K562 (cell line): ENCODE data around the gene SCML2. TPM values are rescaled to one million over a fixed set of nuclear protein-coding genes. Genes with fewer than 3 reads are reported as not detected.
"Not testable (repeated sequence)": the region's sequence is repeated elsewhere in the genome, so short reads cannot be mapped to it uniquely, and the experiment has no call there.

Source experiments
- ATAC-seq: fragments of 200-7000 bp; cut with Tn5 transposase; 3 replicates; pipeline ENCODE4 v1.9.1; 2020; ENCODE audit warnings: moderate library complexity
- BruUV-seq: library from RNA; stranded (reverse); fragments of 400-500 nt; replicated peaks from 2 replicates; lab custom pipeline; 2021; lab: Mats Ljungman, UMichigan
- CTCF ChIA-PET: fragments of 300-600 bp; formaldehyde crosslinking; extraction: SDS; loops from one replicate; lab custom pipeline; 2021; ENCODE audit warnings: low intra/inter-chr PET ratio; lab: Yijun Ruan, JAX
- POLR2A ChIA-PET: fragments of 300-600, 350-650 bp; sonication (Branson Sonifier 250); formaldehyde crosslinking; extraction: SDS; loops from one replicate; lab custom pipeline; 2021; ENCODE audit warnings: antibody characterized with exemption, inconsistent platforms; lab: Yijun Ruan, JAX
- DNase-seq, 4 experiments: peaks; one replicate each; pipeline versions ENCODE4 v3.0.0 to v3.0.0-alpha.2; 2011 to 2018; ENCODE audit warnings: low spot score in 3 of 4, mixed read lengths in 3 of 4; ENCODE audit errors: extremely low read depth in 1 of 4
- FAIRE-seq: peaks from 2 replicates; lab custom pipeline; 2011; peaks lifted over from hg19 to GRCh38; lab: Jason Lieb, UNC
- H2AFZ ChIP-seq: 2 replicates; pipeline ENCODE4 v1.6.0; 2011; ENCODE audit warnings: low read depth, low read length, control low read depth, inconsistent platforms
- H3K27ac ChIP-seq: fragments of 200-600 bp; 3 replicates; pipeline ENCODE4 v1.8.0; 2011; ENCODE audit warnings: low read depth, mild to moderate bottlenecking, control low read depth, inconsistent platforms, low read length, moderate library complexity, mixed read lengths; ENCODE audit errors: extremely low read depth
- H3K27me3 ChIP-seq, 2 experiments: fragments of 300-600 bp in 1 of 2; 2 replicates in 1 of 2; 3 replicates in 1 of 2; pipeline versions ENCODE4 v1.6.0 to v1.8.0; 2011; ENCODE audit warnings: inconsistent platforms in 2 of 2, low read length in 2 of 2, mild to moderate bottlenecking in 1 of 2, mixed read lengths in 1 of 2, moderate library complexity in 1 of 2; ENCODE audit not compliant: control insufficient read depth in 2 of 2, insufficient read depth in 2 of 2
- H3K36me3 ChIP-seq: fragments of 300-600 bp; 3 replicates; pipeline ENCODE4 v1.8.0; 2011; ENCODE audit warnings: mild to moderate bottlenecking, low read length, inconsistent platforms; ENCODE audit not compliant: control insufficient read depth, insufficient read depth
- H3K4me1 ChIP-seq, 2 experiments: fragments of 200-600 bp in 1 of 2; replicated peaks in 1 of 2; 2 replicates in 1 of 2; 3 replicates in 1 of 2; pipeline versions ENCODE4 v1.5.1 to v1.8.0; 2011; ENCODE audit warnings: inconsistent platforms in 2 of 2, low read length in 2 of 2, mild to moderate bottlenecking in 1 of 2, mixed read lengths in 1 of 2, moderate library complexity in 1 of 2; ENCODE audit not compliant: control insufficient read depth in 2 of 2, insufficient read depth in 2 of 2
- H3K4me2 ChIP-seq: 2 replicates; pipeline ENCODE4 v1.6.1; 2011; ENCODE audit warnings: low read length, control low read depth, inconsistent platforms, mixed read lengths; ENCODE audit not compliant: insufficient read depth
- H3K4me3 ChIP-seq: fragments of 200-600 bp; sonication (generic), shearing (Covaris generic); 2 replicates; pipeline ENCODE4 v1.5.1; 2016; ENCODE audit warnings: control low read depth, inconsistent platforms
- H3K79me2 ChIP-seq: fragments of 200-600 bp; 3 replicates; pipeline ENCODE4 v1.8.0; 2011; ENCODE audit warnings: low read length, inconsistent platforms; ENCODE audit not compliant: control insufficient read depth, insufficient read depth
- H3K9ac ChIP-seq, 2 experiments: 2 replicates each; pipeline versions ENCODE4 v1.6.0 to v1.6.1; 2011; ENCODE audit warnings: low read depth in 2 of 2, low read length in 2 of 2, control low read depth in 1 of 2, inconsistent platforms in 1 of 2, mild to moderate bottlenecking in 1 of 2, mixed read lengths in 1 of 2; ENCODE audit not compliant: insufficient read depth in 1 of 2
- H3K9me1 ChIP-seq: one replicate; pipeline ENCODE4 v1.6.0; 2011; ENCODE audit warnings: inconsistent platforms, mild to moderate bottlenecking, low read length, moderate library complexity; ENCODE audit not compliant: control insufficient read depth, insufficient read depth
- H3K9me3 ChIP-seq: replicated peaks from 2 replicates; pipeline ENCODE4 v1.5.1; 2011; ENCODE audit warnings: low read depth, low read length, inconsistent platforms; ENCODE audit not compliant: control insufficient read depth, insufficient read depth
- H4K20me1 ChIP-seq: replicated peaks from 2 replicates; pipeline ENCODE4 v1.6.1; 2011; ENCODE audit warnings: low read length, inconsistent platforms, mixed read lengths; ENCODE audit not compliant: control insufficient read depth, insufficient read depth
- IFI16 ChIP-seq: fragments of 250-450 bp; sonication (Bioruptor Pico); IDR thresholded peaks from 2 replicates; pipeline ENCODE4 v2.1.2; 2022; ENCODE audit warnings: mild to moderate bottlenecking, inconsistent platforms
- WGBS: fragments of 100-300 bp; shearing (Covaris generic); methylation state at CpG from one replicate; pipeline ENCODE4 v1.1.6; 2016; ENCODE audit warnings: low coverage, mixed read lengths; ENCODE audit not compliant: insufficient coverage; ENCODE audit errors: missing lambda C conversion rate; 5-methylcytosine and 5-hydroxymethylcytosine counted together
- in situ Hi-C: fragments of 300-500 bp; cut with MboI; formaldehyde crosslinking; loops from 4 replicates; pipeline ENCODE4 v1.15.0; 2018; ENCODE audit warnings: inconsistent platforms, mixed read lengths
- intact Hi-C: fragments of 100-400 bp; cut with micrococcal nuclease; formaldehyde crosslinking; loops from 2 replicates; pipeline ENCODE4 v1.14.2; 2022
- polyA plus RNA-seq, 8 experiments: library from polyadenylated mRNA; depleted of rRNA in 4 of 8; stranded (reverse) in 5 of 8; unstranded in 3 of 8; fragments of >200 nt; fragmentation: Nextera tagmentation in 2 of 8; fragmentation: Illumina TruSeq in 1 of 8; extraction: Ambion mirVana in 2 of 8; extraction: Trizol in 1 of 8; gene quantifications; 2 replicates each; pipeline versions ENCODE4 v1.2.1 to v1.2.3, GENCODE V29; 2011 to 2014; ENCODE audit warnings: inconsistent platforms in 1 of 8, missing spikeins in 1 of 8
- total RNA-seq, 7 experiments: library from RNA; depleted of rRNA in 6 of 7; stranded (reverse); fragments of >200 nt in 6 of 7; fragmentation: Illumina TruSeq in 2 of 7; extraction: Trizol in 2 of 7; gene quantifications; 2 replicates each; pipeline versions ENCODE4 v1.2.1 to v1.2.3, GENCODE V29; 2011 to 2021; ENCODE audit warnings: low replicate concordance in 1 of 7
- TF ChIP-seq, protein P1 (sequence below): sonication (generic); formaldehyde crosslinking; IDR thresholded peaks from 2 replicates; pipeline ENCODE4 v1.8.0; 2022; ENCODE audit warnings: mild to moderate bottlenecking, missing genetic modification reagents

The SCML2 gene
- total and polyA plus RNA-seq, 9 of the 15 experiments (the other 6 are each of a cell fraction or from before 2014, with no cell fraction given) = 15.1 to 30.8 (median 22.9) TPM

DNA sequence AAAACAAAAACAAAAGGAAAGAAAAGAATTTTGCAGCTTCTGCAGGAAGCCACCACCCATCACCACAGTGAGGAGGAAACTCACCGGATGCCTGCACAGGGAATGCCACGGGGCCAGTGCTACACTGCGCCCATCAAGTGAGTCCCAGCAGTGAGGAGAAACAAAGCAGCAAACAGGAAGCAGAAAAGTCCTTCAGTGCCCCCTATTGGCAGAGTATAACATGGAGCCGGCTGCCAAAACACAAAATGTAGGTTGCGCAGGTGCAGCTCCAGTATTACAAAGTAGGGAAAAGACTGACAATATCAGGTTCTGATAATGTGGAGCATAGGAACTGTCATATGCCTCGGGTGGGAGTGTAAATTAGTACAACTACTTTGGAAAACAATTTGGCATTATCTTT lies 23.3 kb upstream of the SCML2 start (continued):
- TF ChIP-seq, protein P1, sequence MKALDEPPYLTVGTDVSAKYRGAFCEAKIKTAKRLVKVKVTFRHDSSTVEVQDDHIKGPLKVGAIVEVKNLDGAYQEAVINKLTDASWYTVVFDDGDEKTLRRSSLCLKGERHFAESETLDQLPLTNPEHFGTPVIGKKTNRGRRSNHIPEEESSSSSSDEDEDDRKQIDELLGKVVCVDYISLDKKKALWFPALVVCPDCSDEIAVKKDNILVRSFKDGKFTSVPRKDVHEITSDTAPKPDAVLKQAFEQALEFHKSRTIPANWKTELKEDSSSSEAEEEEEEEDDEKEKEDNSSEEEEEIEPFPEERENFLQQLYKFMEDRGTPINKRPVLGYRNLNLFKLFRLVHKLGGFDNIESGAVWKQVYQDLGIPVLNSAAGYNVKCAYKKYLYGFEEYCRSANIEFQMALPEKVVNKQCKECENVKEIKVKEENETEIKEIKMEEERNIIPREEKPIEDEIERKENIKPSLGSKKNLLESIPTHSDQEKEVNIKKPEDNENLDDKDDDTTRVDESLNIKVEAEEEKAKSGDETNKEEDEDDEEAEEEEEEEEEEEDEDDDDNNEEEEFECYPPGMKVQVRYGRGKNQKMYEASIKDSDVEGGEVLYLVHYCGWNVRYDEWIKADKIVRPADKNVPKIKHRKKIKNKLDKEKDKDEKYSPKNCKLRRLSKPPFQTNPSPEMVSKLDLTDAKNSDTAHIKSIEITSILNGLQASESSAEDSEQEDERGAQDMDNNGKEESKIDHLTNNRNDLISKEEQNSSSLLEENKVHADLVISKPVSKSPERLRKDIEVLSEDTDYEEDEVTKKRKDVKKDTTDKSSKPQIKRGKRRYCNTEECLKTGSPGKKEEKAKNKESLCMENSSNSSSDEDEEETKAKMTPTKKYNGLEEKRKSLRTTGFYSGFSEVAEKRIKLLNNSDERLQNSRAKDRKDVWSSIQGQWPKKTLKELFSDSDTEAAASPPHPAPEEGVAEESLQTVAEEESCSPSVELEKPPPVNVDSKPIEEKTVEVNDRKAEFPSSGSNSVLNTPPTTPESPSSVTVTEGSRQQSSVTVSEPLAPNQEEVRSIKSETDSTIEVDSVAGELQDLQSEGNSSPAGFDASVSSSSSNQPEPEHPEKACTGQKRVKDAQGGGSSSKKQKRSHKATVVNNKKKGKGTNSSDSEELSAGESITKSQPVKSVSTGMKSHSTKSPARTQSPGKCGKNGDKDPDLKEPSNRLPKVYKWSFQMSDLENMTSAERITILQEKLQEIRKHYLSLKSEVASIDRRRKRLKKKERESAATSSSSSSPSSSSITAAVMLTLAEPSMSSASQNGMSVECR (CRISPR knock-in tag) = no peak
- TF ChIP-seq IFI16 = no peak

DNA sequence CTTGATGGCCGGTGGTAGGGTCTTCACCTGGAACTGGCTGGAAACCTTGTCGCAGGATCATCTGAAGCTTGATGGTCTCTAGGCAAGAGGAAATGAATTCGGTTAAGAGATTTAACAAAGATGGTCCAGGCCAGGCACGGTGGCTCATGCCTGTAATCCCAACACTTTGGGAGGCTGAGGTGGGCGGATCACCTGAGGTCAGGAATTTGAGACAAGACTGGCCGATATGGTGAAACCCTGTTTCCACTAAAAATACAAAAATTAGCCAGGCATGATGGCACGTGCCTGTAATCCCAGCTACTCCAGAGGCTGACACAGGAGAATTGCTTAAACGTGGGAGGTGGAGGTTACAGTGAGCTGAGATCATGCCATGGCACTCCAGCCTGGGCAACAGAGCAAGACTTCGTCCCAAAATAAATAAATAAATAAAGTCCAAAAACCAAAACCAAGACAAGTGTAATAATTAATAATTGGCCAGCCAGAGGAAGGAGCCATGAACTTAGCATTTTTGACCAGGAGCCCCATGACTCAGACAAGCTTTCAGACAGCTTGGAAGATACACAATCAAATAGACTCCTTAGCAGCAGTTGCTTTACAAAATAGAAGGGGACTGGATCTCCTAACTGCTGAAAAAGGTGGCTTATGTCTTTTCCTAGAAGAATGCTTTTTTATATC lies 20.8 kb upstream of the SCML2 start:
- DNase-seq, ATAC-seq, CTCF ChIA-PET, H3K4me1 ChIP-seq, H3K79me2 ChIP-seq, H3K9ac ChIP-seq, H3K9me1 ChIP-seq, H4K20me1 ChIP-seq, H3K27ac ChIP-seq, POLR2A ChIA-PET, H3K4me3 ChIP-seq, H3K4me2 ChIP-seq, H2AFZ ChIP-seq, FAIRE-seq, H3K27me3 ChIP-seq, H3K9me3 ChIP-seq, BruUV-seq, H3K36me3 ChIP-seq: not testable (repeated sequence)
- 5% methylated on average over 9 of the region's 9 CpGs for WGBS
- in situ Hi-C loops (loop anchor here (10.0 to 25.0 kb wide), 2 partner anchors 413 to 580 kb away; no protein-coding TSS in a partner anchor), intact Hi-C loops (loop anchor here (5.0 kb wide), 3 partner anchors 153 to 628 kb away; partner anchors contain the start of gene BEND2)

DNA sequence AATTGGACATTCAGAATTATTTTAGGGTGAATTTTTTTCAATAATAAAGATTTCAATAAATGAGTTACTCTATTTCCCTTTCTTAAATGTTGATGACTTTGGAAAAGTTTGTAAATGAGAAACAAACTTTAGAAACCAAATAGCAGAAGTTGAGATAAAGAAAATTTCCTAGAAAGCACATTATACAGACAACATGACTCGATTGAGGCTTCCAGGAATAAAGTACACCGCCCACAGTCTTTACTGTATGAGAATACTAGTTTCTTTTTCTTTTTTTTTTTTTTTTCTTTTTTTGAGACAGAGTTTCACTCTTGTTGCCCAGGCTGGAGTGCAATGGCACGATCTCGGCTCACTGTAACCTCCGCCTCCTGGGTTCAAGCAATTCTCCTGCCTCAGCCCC lies 14.6 kb upstream of the SCML2 start:
- H3K9ac ChIP-seq, ATAC-seq, H2AFZ ChIP-seq, H3K4me2 ChIP-seq, FAIRE-seq, BruUV-seq, H3K4me3 ChIP-seq, H4K20me1 ChIP-seq, H3K27ac ChIP-seq, intact Hi-C loops, H3K79me2 ChIP-seq, H3K9me1 ChIP-seq, H3K9me3 ChIP-seq, in situ Hi-C loops, H3K27me3 ChIP-seq, H3K4me1 ChIP-seq, POLR2A ChIA-PET, H3K36me3 ChIP-seq, CTCF ChIA-PET, DNase-seq: not testable (repeated sequence)
- 0% methylated on average over 2 of the region's 5 CpGs for WGBS
